Skeletal muscle tissue (tissue), 4 donors: ENCODE data around the gene ARF1. TPM values are rescaled to one million over a fixed set of nuclear protein-coding genes. Genes with fewer than 3 reads are reported as not detected.

Experiments used
- H3K27ac ChIP-seq: one replicate; pipeline ENCODE4 v1.7.0; 2013; ENCODE audit warnings: mild to moderate bottlenecking, low read depth, low read length, inconsistent platforms
- H3K27me3 ChIP-seq, 3 donors: one replicate each; pipeline ENCODE4 v1.7.0; 2013; ENCODE audit warnings: low read length in 3 of 3; ENCODE audit not compliant: control insufficient read depth in 3 of 3, insufficient read depth in 3 of 3
- H3K36me3 ChIP-seq, 3 donors: one replicate each; pipeline ENCODE4 v1.7.0; 2013; ENCODE audit warnings: low read length in 3 of 3; ENCODE audit not compliant: control insufficient read depth in 3 of 3, insufficient read depth in 3 of 3
- H3K4me1 ChIP-seq, 3 donors: one replicate each; pipeline ENCODE4 v1.7.0; 2013; ENCODE audit warnings: low read length in 3 of 3, mild to moderate bottlenecking in 3 of 3; ENCODE audit not compliant: control insufficient read depth in 3 of 3, insufficient read depth in 3 of 3
- H3K4me3 ChIP-seq, 3 donors: one replicate each; pipeline ENCODE4 v1.7.0; 2013; ENCODE audit warnings: low read length in 3 of 3
- H3K9ac ChIP-seq, 3 donors: one replicate each; pipeline ENCODE4 v1.7.0; 2013; ENCODE audit warnings: low read length in 3 of 3, mild to moderate bottlenecking in 3 of 3, moderate library complexity in 2 of 3, low read depth in 1 of 3
- H3K9me3 ChIP-seq, 3 donors: one replicate each; pipeline ENCODE4 v1.7.0; 2013; ENCODE audit warnings: low read length in 3 of 3; ENCODE audit not compliant: control insufficient read depth in 3 of 3
- total RNA-seq: library from RNA; depleted of rRNA; stranded (reverse); fragments of >200 nt; gene quantifications from one replicate; pipeline ENCODE4 v1.2.3, GENCODE V29; 2014
- donor health status: Osteomylitis.

ARF1 gene
- total RNA-seq, 1 donor from 2014 or later, result 101 TPM

DNA sequence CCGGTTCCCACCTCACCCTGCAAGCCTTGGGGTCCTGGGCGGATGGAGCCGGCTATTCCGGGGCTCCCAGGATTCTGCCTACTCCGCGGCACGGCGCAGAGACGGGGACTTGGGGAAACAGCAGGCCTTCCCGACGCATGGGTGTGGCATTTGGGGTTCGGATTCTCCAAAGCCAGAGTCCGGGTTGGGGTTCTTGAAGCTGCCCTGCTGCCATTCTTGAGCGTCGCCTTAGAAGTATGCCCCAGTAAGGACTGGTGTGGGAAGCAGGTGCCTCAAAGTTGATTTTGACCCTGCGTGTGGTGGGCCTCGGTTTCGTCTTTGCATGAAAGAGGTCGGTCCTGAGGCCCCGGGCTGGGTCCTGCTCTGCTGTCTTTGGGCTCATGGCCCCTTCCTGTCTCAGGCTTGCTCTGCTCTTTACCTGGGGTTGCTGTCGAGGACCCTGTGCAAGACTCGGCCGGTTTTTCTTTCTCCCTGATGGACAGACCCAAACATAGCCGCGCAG lies 58.3 kb downstream of the ARF1 start:
- H3K4me3 ChIP-seq, result peak overlapping the region; percentile 88 to 94 (median 94)
- H3K4me1 ChIP-seq, result peaks cover 38 to 54% (median 42%) of the 10 kb centered on the region in 3 donors
- H3K36me3 ChIP-seq, result peaks cover 4 to 5% (median 5%) of the 10 kb centered on the region in 3 donors
- peak overlapping the region; percentile 96 for H3K27ac ChIP-seq
- peak overlapping the region; percentile 92 to 99 (median 95) for H3K9ac ChIP-seq
- H3K9me3 ChIP-seq, result no peaks in the 10 kb centered on the region
- H3K27me3 ChIP-seq, result no peaks in the 10 kb centered on the region

DNA sequence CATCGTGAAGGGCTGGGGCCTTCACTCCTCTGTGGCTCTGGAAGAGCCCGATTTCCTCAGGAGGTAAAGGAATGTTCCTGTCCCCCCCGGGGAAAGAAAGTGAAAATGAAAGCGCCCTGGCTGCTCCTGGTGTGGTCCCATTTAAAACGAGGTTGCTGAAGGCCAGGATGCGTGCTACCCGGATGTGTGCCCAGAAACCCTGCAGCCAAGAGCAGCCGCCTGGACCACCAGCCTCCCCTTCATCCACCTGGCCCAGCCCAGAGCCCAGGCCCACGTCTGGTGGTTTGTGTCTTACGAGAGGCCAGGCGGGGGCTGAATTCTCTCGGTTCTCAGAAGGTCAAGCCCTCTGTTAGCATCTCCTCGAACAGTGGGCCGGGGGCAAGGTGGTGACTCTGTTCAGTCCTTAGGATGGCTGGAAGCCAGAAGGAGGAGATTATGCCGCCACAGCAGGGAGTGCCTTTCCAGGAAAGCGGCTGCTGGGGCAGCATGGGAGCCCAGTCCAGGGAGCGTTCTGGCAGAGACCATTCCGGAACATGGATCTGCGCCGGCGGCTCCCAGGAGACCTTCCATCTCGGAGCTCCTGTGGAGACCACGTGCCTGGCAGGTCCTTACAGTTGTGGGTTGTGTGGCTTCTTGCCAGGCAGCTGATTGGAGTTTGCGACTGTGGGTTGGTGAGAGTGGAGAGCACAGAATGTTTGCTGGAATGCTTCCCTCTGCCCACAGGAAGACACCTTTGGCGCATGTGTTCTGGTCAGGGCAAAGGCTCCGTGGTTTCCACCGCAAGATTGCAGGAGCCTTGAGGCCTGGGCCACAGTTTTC lies 58.9 kb downstream of the ARF1 start:
- Histone ChIP-seq H3K27ac (peak overlapping the region; percentile 96), H3K36me3 (peaks cover 8 to 9% (median 9%) of the 10 kb centered on the region in 3 donors), H3K4me1 (peaks cover 38 to 54% (median 42%) of the 10 kb centered on the region in 3 donors)

GRCh38 chr1:228142155-228142691 lies 59.7 kb downstream of the ARF1 start:
- H3K4me1 ChIP-seq, result peaks cover 38 to 54% (median 42%) of the 10 kb centered on the region in 3 donors
- peak overlapping the region; percentile 92 to 99 (median 95) for H3K9ac ChIP-seq
- H3K27me3 ChIP-seq, result no peaks in the 10 kb centered on the region
- H3K4me3 ChIP-seq, result peak overlapping the region; percentile 88 to 94 (median 94)
- H3K27ac ChIP-seq, result peak overlapping the region; percentile 96
- H3K36me3 ChIP-seq, result peaks cover 16% of the 10 kb centered on the region in 3 donors
- no peaks in the 10 kb centered on the region for H3K9me3 ChIP-seq

More for the DNA sequence above, 58.9 kb downstream of the ARF1 start:
- peak overlapping the region; percentile 92 to 99 (median 95) for H3K9ac ChIP-seq
- no peaks in the 10 kb centered on the region for H3K9me3 ChIP-seq
- no peaks in the 10 kb centered on the region for H3K27me3 ChIP-seq
- peak overlapping the region; percentile 88 to 94 (median 94) for H3K4me3 ChIP-seq

GRCh38 chr1:228142701-228143136 lies 60.2 kb downstream of the ARF1 start:
- Histone ChIP-seq H3K36me3 (peaks cover 20 to 21% (median 20%) of the 10 kb centered on the region in 3 donors), H3K9me3 (no peaks in the 10 kb centered on the region), H3K4me1 (peaks cover 38 to 54% (median 42%) of the 10 kb centered on the region in 3 donors), H3K27me3 (no peaks in the 10 kb centered on the region), H3K9ac (peak overlapping the region in 2 of 3 donors; percentile 33 to 95), H3K4me3 (no peak overlapping the region), H3K27ac (no peak overlapping the region)

DNA sequence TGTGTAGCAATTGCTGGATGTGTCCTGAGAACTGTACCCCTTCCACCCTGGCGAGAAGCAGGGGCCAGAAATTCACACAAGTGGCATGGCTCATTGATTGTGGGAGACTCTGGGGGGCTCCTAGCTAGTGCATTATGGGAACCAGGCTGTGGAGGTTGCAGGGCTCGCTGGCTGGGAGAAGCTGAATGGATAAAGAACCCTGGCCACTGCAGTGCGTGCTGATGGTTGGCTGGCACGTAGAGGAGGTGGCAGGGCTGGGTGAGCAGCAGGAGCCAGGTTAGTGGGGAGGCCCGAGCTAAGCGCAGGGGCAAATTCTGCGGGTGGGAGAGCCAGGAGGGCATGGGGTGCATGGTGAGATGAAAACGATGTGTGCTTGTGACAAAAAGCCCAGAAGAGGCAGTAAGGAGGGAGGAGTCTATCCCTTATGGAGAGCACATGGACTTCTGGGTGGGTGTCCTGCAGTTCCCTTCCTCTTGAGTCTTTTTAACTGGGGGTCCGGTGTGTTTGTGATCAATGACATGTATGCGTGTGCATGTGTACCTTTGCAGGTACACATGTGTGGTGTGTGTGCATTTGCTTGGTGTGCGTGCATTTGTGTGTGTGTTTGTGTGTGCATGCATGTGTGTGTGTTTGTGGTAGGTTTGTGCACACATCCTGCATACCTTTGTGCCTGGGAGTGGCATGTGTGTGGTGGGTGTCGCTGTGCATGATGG lies 61.1 kb downstream of the ARF1 start:
- Histone ChIP-seq H3K27ac (no peak overlapping the region), H3K27me3 (no peaks in the 10 kb centered on the region), H3K9ac (peak overlapping the region in 2 of 3 donors; percentile 17 to 41), H3K4me3 (no peak overlapping the region), H3K36me3 (peaks cover 20 to 25% (median 23%) of the 10 kb centered on the region in 3 donors), H3K9me3 (no peaks in the 10 kb centered on the region), H3K4me1 (peaks cover 38 to 60% (median 48%) of the 10 kb centered on the region in 3 donors)

- peaks cover 20 to 29% (median 23%) of the 10 kb centered on the region in 3 donors for H3K36me3 ChIP-seq
- peak overlapping the region in 1 of 3 donors; percentile 41 for H3K9ac ChIP-seq
Measured at GRCh38 chr1:228144193-228144992, 61.9 kb downstream of the ARF1 start.

GRCh38 chr1:228144993-228145343 lies 62.5 kb downstream of the ARF1 start:
- Histone ChIP-seq H3K9ac (no peak overlapping the region), H3K27me3 (no peaks in the 10 kb centered on the region), H3K9me3 (no peaks in the 10 kb centered on the region), H3K27ac (no peak overlapping the region), H3K36me3 (peaks cover 20 to 29% (median 23%) of the 10 kb centered on the region in 3 donors), H3K4me3 (no peak overlapping the region), H3K4me1 (peaks cover 45 to 63% (median 55%) of the 10 kb centered on the region in 3 donors)

More at GRCh38 chr1:228144193-228144992, 61.9 kb downstream of the ARF1 start:
- H3K4me1 ChIP-seq, result peaks cover 43 to 63% (median 54%) of the 10 kb centered on the region in 3 donors
- no peak overlapping the region for H3K4me3 ChIP-seq
- no peaks in the 10 kb centered on the region for H3K9me3 ChIP-seq
- H3K27ac ChIP-seq, result no peak overlapping the region
- H3K27me3 ChIP-seq, result no peaks in the 10 kb centered on the region

GRCh38 chr1:228145463-228146416 lies 63.2 kb downstream of the ARF1 start:
- Histone ChIP-seq H3K4me3 (no peak overlapping the region), H3K27me3 (no peaks in the 10 kb centered on the region), H3K27ac (no peak overlapping the region), H3K9ac (no peak overlapping the region), H3K4me1 (peaks cover 45 to 64% (median 56%) of the 10 kb centered on the region in 3 donors), H3K36me3 (peaks cover 20 to 29% (median 23%) of the 10 kb centered on the region in 3 donors), H3K9me3 (no peaks in the 10 kb centered on the region)
